Thoracic aorta (tissue), 2 donors: ENCODE results near the gene AAGAB. TPM values are rescaled to one million over a fixed set of nuclear protein-coding genes. Genes with fewer than 3 reads are reported as not detected.
"Not testable (repeated sequence)": the region's sequence is repeated elsewhere in the genome, so short reads cannot be mapped to it uniquely, and the experiment has no call there.

ENCODE experiments used
- ATAC-seq: fragments of 150-250 bp; one replicate; pipeline ENCODE4 v1.8.0; 2017; ENCODE audit warnings: low read depth; ENCODE audit not compliant: insufficient number of reproducible peaks, low FRiP score
- DNase-seq: peaks from one replicate; pipeline ENCODE4 v3.0.0-alpha.2; 2020; ENCODE audit warnings: low spot score
- H3K27ac ChIP-seq, 2 donors: fragments of 200-600 bp; sonication (generic); 1 replicate in 1 of 2; 2 replicates in 1 of 2; pipeline ENCODE4 v1.5.1; 2016; ENCODE audit warnings: mild to moderate bottlenecking in 2 of 2, moderate library complexity in 2 of 2
- H3K27me3 ChIP-seq: fragments of 200-600 bp; sonication (generic); replicated peaks from 2 replicates; pipeline ENCODE4 v1.6.0; 2016; ENCODE audit warnings: mild to moderate bottlenecking; ENCODE audit not compliant: insufficient read depth
- H3K36me3 ChIP-seq: fragments of 200-600 bp; sonication (generic); one replicate; pipeline ENCODE4 v1.5.1; 2016
- H3K4me1 ChIP-seq, 2 donors: fragments of 200-600 bp; sonication (generic); 1 replicate in 1 of 2; 2 replicates in 1 of 2; pipeline versions ENCODE4 v1.5.1 to v1.6.0; 2016; ENCODE audit warnings: low read depth in 2 of 2, mild to moderate bottlenecking in 1 of 2; ENCODE audit not compliant: control insufficient read depth in 1 of 2
- H3K4me3 ChIP-seq: fragments of 200-600 bp; sonication (generic); 2 replicates; pipeline ENCODE4 v1.5.1; 2016; ENCODE audit warnings: mild to moderate bottlenecking
- H3K9me3 ChIP-seq: fragments of 200-600 bp; sonication (generic); 2 replicates; pipeline ENCODE4 v1.5.1; 2016
- total RNA-seq, 2 donors: library from RNA; depleted of rRNA; stranded (reverse); fragments of >200 nt; gene quantifications; one replicate each; pipeline versions ENCODE4 v1.1.0 to v1.2.3, GENCODE V29; 2016
- TF ChIP-seq, protein P1 (sequence below): fragments of 200-600 bp; sonication (generic); IDR thresholded peaks from one replicate; pipeline ENCODE4 v1.5.1; 2019; ENCODE audit warnings: antibody characterized with exemption

The AAGAB gene
- total RNA-seq, 2 donors from 2014 or later: 26.0 to 26.7 TPM

DNA sequence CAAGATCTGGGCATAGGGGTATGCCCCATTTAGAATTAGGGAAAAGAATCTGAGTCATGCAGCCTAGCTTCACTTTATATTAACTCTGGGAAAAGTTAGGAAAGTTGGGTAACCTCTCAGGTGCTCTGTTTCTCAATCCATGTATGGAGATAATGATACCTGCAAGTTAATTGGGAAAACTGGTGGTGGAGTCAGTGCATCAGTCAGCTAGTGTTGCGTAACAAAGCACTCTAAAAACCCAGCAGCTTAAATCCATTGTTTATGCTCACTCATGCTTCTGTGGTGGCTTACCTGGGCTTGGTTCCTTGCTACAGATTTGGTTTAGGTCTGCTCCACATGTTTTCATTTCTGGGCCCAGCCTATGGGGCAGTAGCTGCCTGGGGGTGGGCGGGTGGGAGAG lies 98.0 kb downstream of the AAGAB start:
- TF ChIP-seq, protein P1, sequence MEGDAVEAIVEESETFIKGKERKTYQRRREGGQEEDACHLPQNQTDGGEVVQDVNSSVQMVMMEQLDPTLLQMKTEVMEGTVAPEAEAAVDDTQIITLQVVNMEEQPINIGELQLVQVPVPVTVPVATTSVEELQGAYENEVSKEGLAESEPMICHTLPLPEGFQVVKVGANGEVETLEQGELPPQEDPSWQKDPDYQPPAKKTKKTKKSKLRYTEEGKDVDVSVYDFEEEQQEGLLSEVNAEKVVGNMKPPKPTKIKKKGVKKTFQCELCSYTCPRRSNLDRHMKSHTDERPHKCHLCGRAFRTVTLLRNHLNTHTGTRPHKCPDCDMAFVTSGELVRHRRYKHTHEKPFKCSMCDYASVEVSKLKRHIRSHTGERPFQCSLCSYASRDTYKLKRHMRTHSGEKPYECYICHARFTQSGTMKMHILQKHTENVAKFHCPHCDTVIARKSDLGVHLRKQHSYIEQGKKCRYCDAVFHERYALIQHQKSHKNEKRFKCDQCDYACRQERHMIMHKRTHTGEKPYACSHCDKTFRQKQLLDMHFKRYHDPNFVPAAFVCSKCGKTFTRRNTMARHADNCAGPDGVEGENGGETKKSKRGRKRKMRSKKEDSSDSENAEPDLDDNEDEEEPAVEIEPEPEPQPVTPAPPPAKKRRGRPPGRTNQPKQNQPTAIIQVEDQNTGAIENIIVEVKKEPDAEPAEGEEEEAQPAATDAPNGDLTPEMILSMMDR: no peak
- Histone ChIP-seq H3K27me3 (no peaks in the 10 kb centered on the region), H3K4me1 (peaks cover 4 to 31% of the 10 kb centered on the region in 2 donors), H3K36me3 (no peaks in the 10 kb centered on the region), H3K27ac (no peak overlapping the region), H3K9me3 (no peaks in the 10 kb centered on the region), H3K4me3 (no peak overlapping the region)
- DNase-seq (no peak), ATAC-seq (no peak)

DNA sequence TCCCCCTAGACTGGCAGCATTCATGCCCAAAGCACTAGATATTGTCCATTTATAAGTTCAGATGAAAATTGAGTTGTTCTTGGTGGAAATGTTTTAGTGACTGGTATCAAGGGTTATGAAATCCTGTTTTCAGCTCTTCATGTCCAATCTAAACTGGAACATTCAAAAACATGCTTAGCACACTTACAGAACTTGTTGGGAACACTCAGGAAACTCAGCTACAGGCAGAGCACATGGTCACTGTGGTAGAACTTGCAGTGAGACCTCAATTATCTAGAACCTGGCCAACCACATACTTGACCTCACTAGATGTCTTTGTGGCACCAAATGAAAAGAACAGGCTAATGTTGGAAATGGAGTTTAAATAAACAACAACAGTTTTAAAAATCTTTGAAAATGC lies 100.2 kb downstream of the AAGAB start:
- no peak overlapping the region for H3K27ac ChIP-seq

DNA sequence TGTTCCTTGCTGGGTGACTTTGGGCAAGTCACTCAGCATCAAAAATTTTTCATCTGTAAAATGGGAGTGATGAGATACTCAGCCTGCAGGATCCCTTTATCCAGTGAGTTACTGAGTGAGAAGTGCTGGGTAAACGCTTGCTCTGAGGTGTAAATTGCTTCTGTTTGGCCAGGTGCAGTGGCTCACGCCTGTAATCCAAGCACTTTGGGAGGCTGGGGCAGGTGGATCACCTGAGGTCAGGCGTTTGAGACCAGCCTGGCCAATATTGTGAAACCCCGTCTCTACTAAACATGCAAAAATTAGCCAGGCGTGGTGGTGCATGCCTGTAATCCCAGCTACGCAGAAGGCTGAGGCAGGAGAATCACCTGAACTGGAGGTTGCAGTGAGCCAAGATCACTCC lies 101.4 kb downstream of the AAGAB start:
- not testable (repeated sequence) for DNase-seq, H3K27ac ChIP-seq, H3K9me3 ChIP-seq, ATAC-seq, H3K27me3 ChIP-seq, H3K36me3 ChIP-seq, H3K4me3 ChIP-seq
- peaks cover 25 to 52% of the 10 kb centered on the region in 2 donors for H3K4me1 ChIP-seq

More for the DNA sequence above, 100.2 kb downstream of the AAGAB start:
- ATAC-seq (no peak), DNase-seq (no peak)
- H3K36me3 ChIP-seq: no peaks in the 10 kb centered on the region
- no peaks in the 10 kb centered on the region for H3K9me3 ChIP-seq
- peaks cover 19 to 46% of the 10 kb centered on the region in 2 donors for H3K4me1 ChIP-seq
- H3K4me3 ChIP-seq: no peak overlapping the region
- TF ChIP-seq, protein P1: no peak
- H3K27me3 ChIP-seq: no peaks in the 10 kb centered on the region

DNA sequence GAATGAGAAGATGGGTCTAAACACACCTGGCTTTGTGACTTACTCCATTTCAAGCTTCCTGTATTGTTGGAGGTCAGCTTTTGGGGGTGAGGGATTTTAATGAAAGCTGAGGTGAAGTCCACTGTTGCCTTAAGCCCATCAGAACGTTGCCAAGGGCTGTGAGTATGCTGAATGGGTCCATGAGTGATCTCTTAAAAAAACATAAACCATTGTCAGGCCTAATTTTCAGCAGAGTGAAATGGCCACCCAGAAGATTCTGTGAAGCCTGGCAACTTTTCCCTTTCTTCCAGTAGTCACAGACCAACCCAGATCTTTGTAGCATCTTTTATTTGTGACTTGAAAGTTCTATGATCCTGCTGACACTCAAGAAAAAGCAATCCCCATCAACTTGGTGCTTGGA lies 102.0 kb downstream of the AAGAB start:
- DNase-seq: no peak
- TF ChIP-seq, protein P1: no peak
- no peak overlapping the region for H3K4me3 ChIP-seq
- no peaks in the 10 kb centered on the region for H3K36me3 ChIP-seq
- no peak for ATAC-seq
- no peak overlapping the region for H3K27ac ChIP-seq
- H3K4me1 ChIP-seq: peaks cover 31 to 52% of the 10 kb centered on the region in 2 donors
- no peaks in the 10 kb centered on the region for H3K9me3 ChIP-seq
- no peaks in the 10 kb centered on the region for H3K27me3 ChIP-seq

Other genes with a start within 250 kb of the AAGAB start
- gene SMAD3, start 189.1 kb downstream of the AAGAB start, total RNA-seq: 10 to 100 TPM; 47.9 to 78.5 TPM
- 1 to 10 TPM in 1 of 2 donors, under 1 TPM in 1; 0.14 to 2.3 TPM for gene IQCH, start 125 bp upstream of the AAGAB start, total RNA-seq